OCI-LY1 (cell line): ENCODE results near the gene GLT6D1.

ENCODE experiments used
- CTCF ChIP-seq: fragments of 200-600 bp; sonication (generic), shearing (Covaris generic); IDR thresholded peaks from 2 replicates; pipeline ENCODE4 v1.5.1; 2017; ENCODE audit warnings: mild to moderate bottlenecking, antibody characterized with exemption, low read length, moderate library complexity, mixed read lengths
- EZH2 ChIP-seq: fragments of 200-600 bp; sonication (generic), shearing (Covaris generic); IDR thresholded peaks from 2 replicates; pipeline ENCODE4 v1.8.0; 2017; ENCODE audit warnings: borderline replicate concordance, mixed run types, mild to moderate bottlenecking, antibody characterized with exemption, low read length, moderate library complexity, mixed read lengths

- TF ChIP-seq CTCF (no peak), EZH2 (no peak)
These were observed 34.6 kb upstream of the GLT6D1 start for GRCh38 chr9:135673941-135674340.
